Erythroblast (primary cell): ENCODE measurements around the gene CDC42EP5.
A peak's percentile ranks its signal among the peaks of the same experiment; 100 is the strongest.
"Not testable (repeated sequence)": the region's sequence is repeated elsewhere in the genome, so short reads cannot be mapped to it uniquely, and the experiment has no call there.

Source experiments
- DNase-seq, 2 experiments: peaks; one replicate each; lab custom pipeline; 2025; lab: John Stamatoyannopoulos, UW
- GATA1 ChIP-seq: IDR thresholded peaks from 2 replicates; pipeline ENCODE4 v1.6.1; 2011; ENCODE audit warnings: low read depth, mild to moderate bottlenecking, control low read depth, low read length, moderate library complexity
- POLR2A ChIP-seq: IDR thresholded peaks from 2 replicates; pipeline ENCODE4 v1.6.1; 2011; ENCODE audit warnings: mild to moderate bottlenecking, low read length

The CDC42EP5 gene, protein sequence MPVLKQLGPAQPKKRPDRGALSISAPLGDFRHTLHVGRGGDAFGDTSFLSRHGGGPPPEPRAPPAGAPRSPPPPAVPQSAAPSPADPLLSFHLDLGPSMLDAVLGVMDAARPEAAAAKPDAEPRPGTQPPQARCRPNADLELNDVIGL

DNA sequence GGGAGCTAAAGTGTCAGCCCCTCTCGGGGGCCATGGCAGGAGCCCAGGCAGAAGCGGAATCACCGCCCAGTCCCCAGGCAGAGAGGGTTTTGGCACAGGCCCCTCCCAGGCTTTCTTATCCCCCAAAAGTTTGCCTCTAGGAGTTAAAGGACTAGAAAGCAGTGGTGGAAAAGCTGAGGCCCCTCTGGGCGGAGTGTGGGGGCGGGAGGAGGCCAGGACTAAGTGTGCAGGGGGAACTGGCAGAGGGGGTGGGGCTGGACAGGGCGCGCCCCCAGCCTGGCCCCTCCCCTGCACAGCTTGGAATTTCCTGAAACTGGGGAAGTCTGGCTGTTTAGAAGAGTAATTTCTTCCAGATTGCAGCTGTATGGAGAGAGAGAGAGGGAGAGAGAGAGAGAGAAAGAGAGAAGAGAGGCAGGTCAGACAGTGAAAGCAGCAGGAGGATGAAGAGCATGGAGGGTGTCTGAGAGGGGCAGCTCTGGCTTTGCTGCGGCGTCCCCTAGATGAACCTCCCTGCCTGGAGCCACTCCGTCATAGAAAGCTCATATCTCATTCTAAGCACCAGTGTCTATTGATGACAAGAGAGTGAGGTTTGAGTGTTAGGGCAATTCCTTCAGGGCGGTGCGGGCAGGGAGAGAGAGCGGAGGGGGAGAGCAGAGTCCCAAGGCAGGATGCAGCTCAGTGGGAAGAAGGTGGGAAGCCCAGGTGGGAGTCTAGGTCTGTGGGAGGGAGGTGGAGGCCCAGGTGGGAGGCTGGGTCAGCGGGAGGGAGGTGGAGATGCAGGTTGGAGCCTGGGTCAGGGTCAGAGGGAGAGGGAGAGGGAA, at the start of gene CDC42EP5:
Gene CDC42EP5 (minus strand): TSS at position 226 of the 821 bp plus-strand sequence. CDS start 7,749 bp downstream, outside the sequence.
- DNase-seq: no peak
- TF ChIP-seq POLR2A (no peak), GATA1 (no peak)

DNA sequence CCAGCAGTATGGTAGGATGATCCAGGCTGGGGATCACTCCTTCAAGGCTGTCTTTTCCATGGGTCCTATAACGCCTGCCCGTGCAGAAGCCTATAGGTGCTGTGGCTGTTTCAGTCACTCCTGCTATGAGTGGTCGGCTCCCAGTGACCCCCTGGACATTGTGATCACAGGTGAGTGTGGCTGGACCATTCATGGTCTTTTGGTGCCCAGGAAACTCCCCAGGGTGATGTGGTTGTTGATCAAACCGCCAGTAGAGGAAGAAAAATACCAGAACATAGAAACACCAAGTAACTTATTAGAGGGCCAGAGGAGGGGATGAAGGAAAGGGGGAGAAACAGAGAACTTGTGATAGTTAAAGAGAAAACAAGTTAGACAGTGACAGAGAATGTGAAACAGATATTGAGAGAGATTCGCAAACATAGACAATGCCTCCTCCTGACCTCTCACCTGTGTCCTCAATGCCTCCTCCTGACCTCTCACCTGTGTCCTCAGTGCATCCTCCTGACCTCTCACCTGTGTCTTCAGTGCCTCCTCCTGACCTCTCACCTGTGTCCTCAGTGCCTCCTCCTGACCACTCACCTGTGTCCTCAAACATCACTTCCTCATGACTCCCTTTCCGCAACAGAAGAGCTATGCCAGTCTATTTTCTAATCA, 48.9 kb upstream of the CDC42EP5 start:
- TF ChIP-seq POLR2A: no peak
- DNase-seq: no peak

DNA sequence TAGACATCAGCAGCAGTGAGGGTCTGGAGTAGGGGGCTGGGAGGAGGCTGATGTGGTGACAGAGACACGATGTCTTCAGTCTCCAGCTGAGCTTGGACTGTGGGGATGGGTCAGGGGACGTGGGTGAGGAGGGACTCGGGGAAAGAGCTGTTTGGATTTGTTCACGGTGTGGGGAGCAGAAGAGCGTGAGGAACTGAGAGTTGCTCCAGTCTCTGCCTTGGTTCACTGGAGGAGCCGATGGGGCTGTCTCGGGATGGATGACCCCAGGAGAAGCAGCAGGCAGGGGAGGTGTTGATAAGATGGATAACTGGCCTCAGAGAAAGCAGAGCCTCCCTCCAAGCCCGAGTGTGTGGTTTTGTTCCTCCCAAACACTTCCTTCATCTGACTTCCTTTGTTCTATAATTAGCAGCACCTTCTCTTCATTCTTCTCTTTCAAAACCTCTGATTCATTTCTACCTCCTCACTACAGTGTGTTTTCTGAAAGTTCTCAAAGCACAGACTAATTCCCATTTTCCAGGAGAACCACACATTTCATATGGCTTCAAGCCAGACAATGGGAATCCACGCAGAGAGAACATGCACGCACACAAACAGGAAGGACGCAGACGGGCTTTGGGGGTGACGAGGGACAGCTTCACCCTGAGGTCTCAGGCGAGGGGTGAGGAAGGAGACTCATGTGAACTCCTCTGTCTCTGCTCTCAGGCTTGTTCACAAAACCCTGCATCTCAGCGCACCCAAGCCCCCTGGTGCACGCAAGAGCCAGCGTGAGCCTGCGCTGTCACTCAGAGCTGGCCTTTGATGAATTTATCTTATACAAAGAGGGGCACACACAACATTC, 48.1 kb upstream of the CDC42EP5 start:
- no peak for TF ChIP-seq POLR2A
- TF ChIP-seq GATA1: no peak
- no peak for DNase-seq

DNA sequence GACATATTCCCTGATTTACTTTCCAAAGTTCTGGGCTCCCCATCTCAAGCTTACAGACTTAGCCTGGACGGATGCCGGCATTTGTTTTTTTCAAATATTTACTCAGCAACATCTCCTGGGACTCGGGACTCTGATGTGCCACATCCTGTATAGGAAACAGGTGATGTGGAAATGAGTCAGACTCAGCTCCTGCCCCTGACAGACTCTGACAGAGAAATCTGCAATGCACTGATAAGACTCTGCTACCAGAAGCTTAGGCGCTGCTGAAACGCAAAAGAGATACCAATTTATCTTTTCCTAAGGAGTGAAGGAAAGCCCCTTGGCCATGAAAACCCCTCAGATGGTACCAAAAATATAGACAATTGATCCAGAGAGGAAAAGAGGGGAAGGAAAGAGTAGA, 45.7 kb upstream of the CDC42EP5 start:
- peak in 1 of 2 experiments; percentile 5 for DNase-seq
- TF ChIP-seq GATA1 (no peak), POLR2A (no peak)

DNA sequence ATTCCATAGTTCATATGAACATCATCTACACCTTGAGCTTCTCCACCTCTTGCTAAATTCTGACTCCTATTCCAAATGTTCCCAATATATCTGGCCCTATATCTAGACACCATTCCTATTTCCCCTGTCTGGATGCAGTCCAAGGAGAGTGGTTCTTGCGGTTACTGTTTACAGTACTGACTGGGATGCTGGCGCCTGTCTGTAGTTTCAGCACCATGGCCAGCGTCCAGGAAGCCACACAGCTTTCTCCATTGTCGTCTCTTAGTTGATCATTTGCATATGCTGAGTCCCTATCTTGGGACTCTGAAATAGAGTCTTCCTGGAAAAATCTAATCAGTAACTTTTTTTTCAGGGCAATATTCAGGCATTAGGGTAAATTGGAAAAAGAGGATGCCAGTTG, 44.4 kb upstream of the CDC42EP5 start:
- peak; percentile 33 to 54 for DNase-seq
- no peak for TF ChIP-seq POLR2A
- no peak for TF ChIP-seq GATA1

DNA sequence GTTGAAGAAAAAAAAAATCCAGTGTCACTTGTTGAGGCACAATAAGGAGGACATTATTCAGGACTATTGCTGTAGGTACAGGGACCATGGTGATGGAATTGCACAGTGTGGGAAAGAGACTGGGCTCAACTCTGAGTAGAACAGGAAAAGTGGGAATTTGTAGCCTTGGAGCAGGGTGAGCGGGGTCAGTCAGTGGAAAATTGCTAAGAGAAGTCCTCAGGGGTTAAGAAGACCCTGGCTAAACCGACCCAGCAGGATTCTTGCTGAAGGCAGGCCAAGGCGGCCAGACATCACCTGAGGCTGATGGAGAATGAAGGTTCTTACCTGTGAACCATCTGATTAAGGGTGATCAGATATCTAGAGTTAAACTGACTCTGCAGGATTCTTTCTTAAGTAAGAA, 42.1 kb upstream of the CDC42EP5 start:
- DNase-seq: no peak
- no peak for TF ChIP-seq GATA1
- TF ChIP-seq POLR2A: no peak

DNA sequence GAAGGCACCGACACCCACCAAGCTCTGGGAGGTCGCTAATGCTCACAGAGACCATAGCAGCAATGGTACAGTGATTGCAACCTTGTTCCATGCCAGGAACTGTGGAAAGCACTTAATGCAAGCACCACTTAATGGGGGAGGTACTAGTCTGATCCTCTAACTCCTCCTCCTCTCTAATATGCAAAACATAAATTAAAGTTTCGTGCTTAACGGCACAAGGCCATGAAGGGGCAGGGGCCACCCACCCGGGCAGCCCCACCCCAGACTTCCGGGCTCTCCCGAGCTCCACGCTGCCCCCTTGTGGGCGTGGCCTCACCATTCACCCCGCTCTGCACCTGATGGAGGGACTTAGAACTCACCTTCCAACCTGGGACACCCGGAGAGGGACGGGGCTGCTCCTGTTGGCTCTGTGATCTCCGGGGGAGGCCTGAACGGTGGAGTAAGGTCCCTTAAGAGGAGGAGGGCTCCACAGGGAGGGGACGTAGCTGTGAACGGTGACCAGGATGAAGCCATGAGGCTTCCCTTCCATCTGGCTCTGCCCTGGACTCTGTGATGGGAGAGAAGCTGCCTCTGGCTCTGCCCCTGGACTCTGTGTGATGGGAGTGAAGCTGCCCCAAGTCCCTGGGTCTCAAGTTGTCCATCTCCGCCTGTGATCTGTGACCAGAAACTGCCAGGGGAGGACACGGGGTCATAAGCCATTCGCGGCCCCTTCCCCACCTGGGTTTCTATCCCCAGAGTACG, 36.3 kb upstream of the CDC42EP5 start:
- DNase-seq: not testable (repeated sequence)

DNA sequence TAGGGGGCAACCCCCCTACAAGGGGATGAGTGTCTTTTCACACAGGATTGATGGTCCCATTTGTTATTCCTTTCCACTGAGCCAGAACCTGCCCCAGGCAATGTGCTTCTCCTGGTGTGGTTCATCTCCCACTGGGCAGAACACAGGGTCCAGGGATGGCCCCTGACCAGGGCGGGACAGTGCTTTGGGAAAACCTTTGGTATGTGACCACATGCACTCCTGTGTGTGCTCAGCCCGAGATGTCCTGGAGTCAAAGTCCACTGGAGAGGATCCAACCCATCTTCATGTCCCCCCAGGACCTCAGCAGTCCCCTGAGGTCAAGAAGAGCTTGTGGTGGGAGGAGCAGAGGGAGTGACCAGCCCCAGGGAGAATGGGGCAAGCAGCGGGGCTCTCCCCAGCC, 35.4 kb upstream of the CDC42EP5 start:
- not testable (repeated sequence) for DNase-seq

DNA sequence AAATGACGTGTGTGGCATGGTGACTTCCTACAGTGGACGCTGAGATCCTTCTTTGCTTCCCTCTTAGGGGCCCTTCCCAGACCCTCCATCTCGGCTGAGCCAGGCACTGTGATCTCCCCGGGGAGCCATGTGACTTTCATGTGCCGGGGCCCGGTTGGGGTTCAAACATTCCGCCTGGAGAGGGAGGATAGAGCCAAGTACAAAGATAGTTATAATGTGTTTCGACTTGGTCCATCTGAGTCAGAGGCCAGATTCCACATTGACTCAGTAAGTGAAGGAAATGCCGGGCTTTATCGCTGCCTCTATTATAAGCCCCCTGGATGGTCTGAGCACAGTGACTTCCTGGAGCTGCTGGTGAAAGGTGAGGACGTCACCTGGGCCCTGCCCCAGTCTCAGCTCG, 34.7 kb upstream of the CDC42EP5 start:
- no peak for DNase-seq
- TF ChIP-seq GATA1 (no peak), POLR2A (no peak)

DNA sequence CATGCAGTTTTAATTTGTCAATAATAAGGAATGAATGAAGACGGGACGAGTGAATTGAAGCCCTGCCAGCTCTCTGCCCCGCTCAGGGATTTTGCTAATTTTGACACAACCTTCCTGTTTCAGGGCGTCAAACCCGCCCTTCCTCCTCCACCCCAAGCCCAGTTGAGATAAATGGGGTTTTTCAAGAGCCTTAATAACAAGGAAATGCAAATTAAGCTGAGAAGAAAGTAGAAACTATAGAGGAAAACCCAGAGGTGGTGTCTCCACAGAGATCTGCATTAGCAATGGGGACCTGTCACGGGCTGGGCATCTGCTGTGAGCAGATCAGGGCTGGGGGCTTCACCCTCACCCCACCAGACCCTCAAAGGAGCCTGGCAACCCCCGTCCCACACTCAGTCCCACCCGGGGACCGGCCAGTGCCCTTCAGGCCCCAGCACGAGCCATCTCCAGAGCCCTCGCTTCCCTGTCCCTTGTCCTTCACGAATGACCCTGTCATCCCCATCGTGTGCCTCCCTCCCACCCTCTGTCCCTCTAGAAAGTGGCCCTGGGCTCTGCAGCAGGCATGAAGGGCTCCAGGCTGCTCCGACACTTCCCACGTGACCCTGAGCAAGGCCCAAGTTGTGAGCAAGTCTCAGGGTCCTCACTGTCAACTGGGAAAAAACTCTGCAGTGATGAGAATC, 34.1 kb upstream of the CDC42EP5 start:
- not testable (repeated sequence) for DNase-seq

DNA sequence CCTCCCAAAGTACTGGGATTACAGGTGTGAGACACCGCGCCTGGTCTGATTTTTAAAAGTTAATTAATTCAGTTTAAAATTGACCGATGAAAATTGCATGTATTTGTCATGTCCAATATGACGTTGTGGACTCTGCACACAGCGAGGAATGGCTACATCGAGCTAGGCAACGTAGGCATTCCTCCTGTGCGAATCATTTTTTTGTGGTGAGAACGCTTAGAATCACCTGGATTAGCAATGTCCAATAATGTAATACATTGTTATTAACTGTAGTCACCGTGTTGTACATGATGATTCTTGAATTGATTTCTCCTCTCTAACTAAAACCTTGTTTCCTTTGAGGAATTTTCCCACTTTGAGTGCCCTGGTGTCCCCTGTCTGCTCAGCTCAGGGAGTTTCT, 33.0 kb upstream of the CDC42EP5 start:
- DNase-seq: no peak
- TF ChIP-seq GATA1 (no peak), POLR2A (no peak)

DNA sequence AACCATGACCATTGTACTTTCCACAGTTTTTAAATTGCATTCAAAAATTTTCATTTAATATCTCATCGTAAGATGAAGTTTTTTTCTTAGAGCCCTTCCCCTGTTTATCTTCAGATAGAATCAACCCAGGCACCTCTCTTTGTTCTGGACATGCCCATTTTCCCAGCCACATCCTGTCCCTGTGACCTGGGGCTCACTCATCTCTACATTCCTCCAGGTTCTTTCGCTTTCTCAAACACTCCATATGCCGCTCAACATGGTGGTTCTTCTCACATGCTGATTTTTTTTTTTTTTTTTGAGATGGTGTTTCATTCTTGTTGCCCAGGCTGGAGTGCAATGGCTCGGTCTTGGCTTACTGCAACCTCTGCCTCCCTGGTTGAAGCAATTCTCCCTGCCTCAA, 32.4 kb upstream of the CDC42EP5 start:
- not testable (repeated sequence) for DNase-seq

DNA sequence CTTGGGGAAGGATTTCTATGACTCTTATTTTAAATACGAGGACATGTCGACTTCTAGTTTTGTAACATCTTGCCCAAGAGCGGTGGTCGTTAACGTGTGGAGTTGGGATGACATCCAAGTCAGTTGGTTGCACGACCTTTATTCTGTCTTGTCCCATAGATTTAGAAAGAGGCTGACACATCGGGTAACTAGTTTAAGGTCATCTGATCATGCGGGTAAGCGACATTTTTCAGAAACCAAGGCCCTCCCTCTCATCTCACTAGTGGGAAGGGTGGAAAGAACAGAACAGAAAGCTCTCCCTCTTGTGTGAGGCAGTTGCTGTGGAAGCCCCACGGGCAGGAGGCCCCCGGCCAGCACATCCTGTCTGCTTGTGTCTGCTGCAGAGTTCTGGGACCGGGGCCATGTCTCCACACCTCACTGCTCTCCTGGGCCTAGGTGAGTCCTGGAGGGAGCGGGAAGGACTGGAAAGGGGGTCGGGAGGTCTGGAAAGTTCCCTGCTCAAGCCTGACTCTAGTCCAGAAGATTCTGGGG, 29.5 kb upstream of the CDC42EP5 start, which contains the start of gene LAIR2:
Gene LAIR2 (plus strand): TSS at position 314 of the 531 bp plus-strand sequence. CDS start 88 bp downstream, at position 402.
- DNase-seq: no peak
- TF ChIP-seq GATA1 (no peak), POLR2A (no peak)

DNA sequence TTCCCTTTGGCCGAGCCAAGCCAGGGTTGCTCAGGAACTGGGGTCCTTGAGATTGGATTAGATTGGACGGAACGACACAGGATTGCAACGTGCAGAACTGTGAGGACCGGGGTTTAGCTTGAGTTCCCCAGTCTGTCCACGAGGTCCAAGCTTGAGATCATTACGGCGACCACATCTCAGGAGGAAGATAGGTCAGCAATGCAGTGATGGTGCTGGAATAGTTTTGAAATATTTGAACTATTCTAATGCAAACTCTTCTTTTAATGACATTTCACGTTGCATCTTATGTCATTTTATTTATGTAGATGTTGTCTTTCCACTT, 25.3 kb upstream of the CDC42EP5 start:
- not testable (repeated sequence) for DNase-seq

DNA sequence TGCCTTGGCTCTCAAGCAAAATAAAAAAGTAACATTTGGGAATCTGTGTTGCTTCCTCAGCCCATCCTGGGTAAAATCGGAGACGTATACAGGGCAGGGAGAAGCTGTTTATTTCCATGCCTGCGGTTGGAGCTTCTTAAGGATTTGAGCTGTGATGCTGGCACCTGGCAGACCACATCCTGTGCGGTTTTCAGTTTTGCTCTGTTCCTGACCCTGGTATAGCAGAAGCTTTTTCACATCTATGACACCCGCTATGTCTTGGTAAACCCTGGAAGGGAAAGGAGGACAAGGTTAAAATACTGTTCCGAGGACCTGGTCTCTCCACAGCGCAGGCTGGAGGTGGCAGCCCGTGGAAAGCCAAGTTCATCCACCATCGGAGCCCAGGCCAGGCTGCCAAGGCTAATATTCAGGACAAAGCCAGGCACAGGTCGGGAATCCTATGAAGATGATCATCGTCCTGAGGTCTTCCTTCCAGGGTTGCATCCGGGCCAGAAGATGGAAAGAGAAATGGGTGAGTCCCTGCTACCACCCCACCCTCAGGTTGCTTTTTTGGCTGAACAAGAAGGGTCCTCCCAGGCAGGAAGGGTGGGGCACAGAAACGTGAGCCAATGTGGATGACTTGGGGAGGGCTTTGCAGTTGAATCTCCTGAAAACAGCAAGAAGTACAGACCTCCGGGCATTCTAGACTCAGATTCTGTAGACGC, 24.8 kb upstream of the CDC42EP5 start:
- DNase-seq: not testable (repeated sequence)

DNA sequence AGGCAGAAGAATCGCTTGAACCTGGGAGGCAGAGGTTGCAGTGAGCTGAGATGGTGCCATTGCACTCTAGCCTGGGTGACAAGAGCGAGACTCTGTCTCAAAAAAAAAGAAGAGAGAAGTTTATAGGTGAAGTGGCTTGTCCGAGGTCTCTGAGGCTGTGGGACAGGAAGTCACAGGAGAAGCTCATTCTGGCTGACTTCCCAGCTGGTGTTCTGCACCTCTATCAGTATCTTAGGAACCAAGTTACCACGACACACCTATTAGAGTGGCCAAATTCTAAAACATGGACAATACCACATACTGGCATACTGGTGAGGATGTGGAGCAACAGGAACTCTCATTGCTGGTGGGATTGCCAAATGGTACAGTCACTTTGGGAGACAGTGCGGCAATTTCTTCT, 22.2 kb upstream of the CDC42EP5 start:
- not testable (repeated sequence) for DNase-seq
